Keratinocyte (primary cell): ENCODE measurements around the gene PARD6G.

ENCODE experiments used
- CTCF ChIP-seq, 3 experiments: IDR thresholded peaks in 1 of 3; conservative IDR thresholded peaks in 1 of 3; optimal IDR thresholded peaks in 1 of 3; 2 replicates in 2 of 3; 3 replicates in 1 of 3; pipeline versions ENCODE3 to v1.5.1; 2011; ENCODE audit warnings: low read length in 3 of 3, mild to moderate bottlenecking in 3 of 3, moderate library complexity in 2 of 3, control low read depth in 1 of 3, inconsistent platforms in 1 of 3; ENCODE audit not compliant: insufficient read depth in 2 of 3; ENCODE audit errors: extremely low read depth in 1 of 3
- EZH2 ChIP-seq: IDR thresholded peaks from one replicate; pipeline ENCODE4 v1.6.1; 2012; ENCODE audit warnings: inconsistent platforms, mild to moderate bottlenecking, low read length, moderate library complexity

DNA sequence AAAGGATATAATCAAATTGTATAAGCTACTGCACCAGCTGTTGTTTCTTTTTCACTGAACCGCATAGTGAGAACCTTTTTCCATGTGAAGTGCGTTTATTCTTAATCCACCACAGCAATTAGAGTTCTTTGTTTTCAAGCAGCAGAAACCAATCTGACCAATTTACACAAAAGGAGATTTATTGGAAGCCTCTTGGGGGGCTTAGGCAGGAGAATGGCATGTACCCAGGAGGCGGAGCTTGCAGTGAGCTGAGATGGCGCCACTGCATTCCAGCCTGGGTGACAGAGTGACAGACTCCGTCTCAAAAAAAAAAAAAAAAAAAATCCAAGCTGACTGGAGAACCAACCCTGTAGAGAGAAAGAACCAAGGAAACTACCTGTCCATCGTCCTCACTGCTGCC, 128.2 kb downstream of the PARD6G start:
- TF ChIP-seq CTCF (optimal IDR thresholded peaks at IDR 0.05 in 1 of 3, IDR thresholded peaks at IDR 0.05 in 1 of 3, conservative IDR thresholded peaks at IDR 0.05 in 1 of 3; ENCODE audit: extremely low read depth in 1 of 3, insufficient read depth in 2 of 3, low read length in 3 of 3) (no peak), EZH2 (no peak)
